Measurements from ENCODE around the gene ANKAR. TPM values are rescaled to one million over a fixed set of nuclear protein-coding genes. Genes with fewer than 3 reads are reported as not detected.

The ANKAR gene
- total RNA-seq, 1 experiment from 2014 or later: 1.3 TPM

DNA sequence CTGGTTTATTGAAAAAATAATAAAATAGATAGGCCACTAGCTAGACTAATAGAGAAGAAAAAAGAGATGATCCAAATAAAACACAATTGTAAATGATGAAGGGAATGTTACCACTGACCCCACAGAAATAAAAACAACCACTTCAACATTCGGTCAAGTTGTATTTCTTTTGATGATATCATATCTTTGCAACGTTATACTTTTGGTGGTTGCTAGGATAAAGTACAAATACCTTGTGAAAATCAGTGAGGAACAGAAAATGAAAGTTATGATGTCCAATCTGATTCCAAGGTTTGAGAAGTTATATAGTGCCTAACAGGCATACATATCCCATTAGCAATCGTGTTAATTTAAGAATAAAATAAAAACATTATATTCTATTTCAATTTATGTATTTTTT, 19.8 kb upstream of the ANKAR start:
- Mint-ChIP-seq H3K36me3 (peaks cover 28% of the 10 kb centered on the region), H3K9me3 (peaks cover 34% of the 10 kb centered on the region), H3K27ac (no peak overlapping the region), H3K4me1 (peaks cover 5% of the 10 kb centered on the region; the same call in 1 of the 2 replicates), H3K4me3 (no peak overlapping the region), H3K27me3 (ENCODE audit: low read depth) (peaks cover 3% of the 10 kb centered on the region)
- no peak for DNase-seq (ENCODE audit: low spot score)
- CTCF ChIA-PET: no interaction called here
- TF ChIP-seq, protein P1, sequence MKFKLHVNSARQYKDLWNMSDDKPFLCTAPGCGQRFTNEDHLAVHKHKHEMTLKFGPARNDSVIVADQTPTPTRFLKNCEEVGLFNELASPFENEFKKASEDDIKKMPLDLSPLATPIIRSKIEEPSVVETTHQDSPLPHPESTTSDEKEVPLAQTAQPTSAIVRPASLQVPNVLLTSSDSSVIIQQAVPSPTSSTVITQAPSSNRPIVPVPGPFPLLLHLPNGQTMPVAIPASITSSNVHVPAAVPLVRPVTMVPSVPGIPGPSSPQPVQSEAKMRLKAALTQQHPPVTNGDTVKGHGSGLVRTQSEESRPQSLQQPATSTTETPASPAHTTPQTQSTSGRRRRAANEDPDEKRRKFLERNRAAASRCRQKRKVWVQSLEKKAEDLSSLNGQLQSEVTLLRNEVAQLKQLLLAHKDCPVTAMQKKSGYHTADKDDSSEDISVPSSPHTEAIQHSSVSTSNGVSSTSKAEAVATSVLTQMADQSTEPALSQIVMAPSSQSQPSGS (CRISPR knock-in tag; IDR thresholded peaks at IDR 0.05; ENCODE audit: borderline replicate concordance, low read depth): no peak
- TF ChIP-seq NR3C1 (CRISPR knock-in tag; conservative IDR thresholded peaks at IDR 0.05; ENCODE audit: low read depth) (no peak), GABPB1 (CRISPR knock-in tag; IDR thresholded peaks at IDR 0.05) (no peak), NFE2L1 (CRISPR knock-in tag; IDR thresholded peaks at IDR 0.05) (no peak), STAT6 (CRISPR knock-in tag; conservative IDR thresholded peaks at IDR 0.05; ENCODE audit: low read depth) (no peak), KAT7 (CRISPR knock-in tag; IDR thresholded peaks at IDR 0.05; ENCODE audit: borderline replicate concordance) (no peak), ELF4 (CRISPR knock-in tag; IDR thresholded peaks at IDR 0.05; ENCODE audit: low read depth) (no peak)
- TF ChIP-seq, protein P2, sequence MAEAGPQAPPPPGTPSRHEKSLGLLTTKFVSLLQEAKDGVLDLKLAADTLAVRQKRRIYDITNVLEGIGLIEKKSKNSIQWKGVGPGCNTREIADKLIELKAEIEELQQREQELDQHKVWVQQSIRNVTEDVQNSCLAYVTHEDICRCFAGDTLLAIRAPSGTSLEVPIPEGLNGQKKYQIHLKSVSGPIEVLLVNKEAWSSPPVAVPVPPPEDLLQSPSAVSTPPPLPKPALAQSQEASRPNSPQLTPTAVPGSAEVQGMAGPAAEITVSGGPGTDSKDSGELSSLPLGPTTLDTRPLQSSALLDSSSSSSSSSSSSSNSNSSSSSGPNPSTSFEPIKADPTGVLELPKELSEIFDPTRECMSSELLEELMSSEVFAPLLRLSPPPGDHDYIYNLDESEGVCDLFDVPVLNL (CRISPR knock-in tag; IDR thresholded peaks at IDR 0.05; ENCODE audit: borderline replicate concordance, low read depth): no peak
- POLR2A ChIA-PET: interaction anchor here (0.7 kb wide), 1 partner anchor 936 kb away, joined by 3 read pairs; no protein-coding TSS in a partner anchor
- no peak for ATAC-seq

GRCh38 chr2:189657867-189658266, 16.6 kb upstream of the ANKAR start:
- Mint-ChIP-seq H3K9me3 (peaks cover 10% of the 10 kb centered on the region), H3K4me1 (peaks cover 5% of the 10 kb centered on the region; the same call in 1 of the 2 replicates), H3K27me3 (ENCODE audit: low read depth) (no peaks in the 10 kb centered on the region; the same call in none of the 2 replicates), H3K4me3 (no peak overlapping the region), H3K27ac (no peak overlapping the region), H3K36me3 (peaks cover 12% of the 10 kb centered on the region)
- ChIA-PET POLR2A (no interaction called here), CTCF (interaction anchor here (1.1 to 2.2 kb wide), 3 partner anchors 41 to 105 kb away, joined by 3 to 8 read pairs (median 5); partner anchors contain the start of gene OSGEPL1)
- no peak for DNase-seq (ENCODE audit: low spot score)
- TF ChIP-seq ATF1 (CRISPR knock-in tag; IDR thresholded peaks at IDR 0.05) (no peak), IRF2 (CRISPR knock-in tag; IDR thresholded peaks at IDR 0.05; ENCODE audit: borderline replicate concordance, low read depth) (no peak), GRHL2 (CRISPR knock-in tag; IDR thresholded peaks at IDR 0.05; ENCODE audit: insufficient replicate concordance, severe bottlenecking) (no peak), ZSCAN18 (CRISPR knock-in tag; IDR thresholded peaks at IDR 0.05) (no peak), GABPB1 (CRISPR knock-in tag; IDR thresholded peaks at IDR 0.05) (no peak), ZNF281 (CRISPR knock-in tag; IDR thresholded peaks at IDR 0.05) (no peak), SP1 (CRISPR knock-in tag; conservative IDR thresholded peaks at IDR 0.05) (no peak), ZNF263 (CRISPR knock-in tag; IDR thresholded peaks at IDR 0.05; ENCODE audit: low read depth) (no peak), ZNF317 (CRISPR knock-in tag; IDR thresholded peaks at IDR 0.05; ENCODE audit: borderline replicate concordance, low read depth) (no peak), NFE2L1 (CRISPR knock-in tag; IDR thresholded peaks at IDR 0.05) (no peak), E2F1 (CRISPR knock-in tag; IDR thresholded peaks at IDR 0.05) (no peak)
- no peak for ATAC-seq

Measured in WTC11 (cell line).